ENCODE measurements around the gene HLA-DQB1.

Gene HLA-DQB1

GRCh38 chr6:32627249-32627648, 39.2 kb downstream of the HLA-DQB1 start:
- no peak for DNase-seq (ENCODE audit: low read depth in 2 of 2)

GRCh38 chr6:32625137-32625536, 41.3 kb downstream of the HLA-DQB1 start:
- no peak for DNase-seq (ENCODE audit: low read depth in 2 of 2)

- no peak for DNase-seq (ENCODE audit: low read depth in 2 of 2)
These were observed 41.9 kb downstream of the HLA-DQB1 start for GRCh38 chr6:32624565-32624964.

- no peak for DNase-seq (ENCODE audit: low read depth in 2 of 2)
These were observed 42.8 kb downstream of the HLA-DQB1 start for GRCh38 chr6:32623693-32624092.

GRCh38 chr6:32622545-32623401, 43.7 kb downstream of the HLA-DQB1 start:
- DNase-seq (ENCODE audit: low read depth in 2 of 2) = peak; percentile 23 to 25

GRCh38 chr6:32621372-32621771, 45.1 kb downstream of the HLA-DQB1 start:
- no peak for DNase-seq (ENCODE audit: low read depth in 2 of 2)

GRCh38 chr6:32617751-32618150, 48.7 kb downstream of the HLA-DQB1 start:
- DNase-seq (ENCODE audit: low read depth in 2 of 2) = no peak

GRCh38 chr6:32615885-32616532, 50.4 kb downstream of the HLA-DQB1 start:
- DNase-seq (ENCODE audit: low read depth in 2 of 2) = no peak

GRCh38 chr6:32614366-32615081, 51.9 kb downstream of the HLA-DQB1 start:
- no peak for DNase-seq (ENCODE audit: low read depth in 2 of 2)

- DNase-seq (ENCODE audit: low read depth in 2 of 2) = no peak
These were observed 53.0 kb downstream of the HLA-DQB1 start for GRCh38 chr6:32613475-32613874.

- no peak for DNase-seq (ENCODE audit: low read depth in 2 of 2)
These were observed 55.7 kb downstream of the HLA-DQB1 start for GRCh38 chr6:32610682-32611296.

- DNase-seq (ENCODE audit: low read depth in 2 of 2) = peak in 1 of 2 donors; percentile 35
These were observed 56.5 kb downstream of the HLA-DQB1 start for GRCh38 chr6:32609731-32610640.

All from stimulated activated CD4-positive, alpha-beta T cell treated with anti-CD3 and anti-CD28 coated beads, Interleukin-15, amount 100 ng/mL, for 48 hours (primary cell).